ENCODE measurements around the gene DCTN1.
A peak's percentile ranks its signal among the peaks of the same experiment; 100 is the strongest.
"Not testable (repeated sequence)": the region's sequence is repeated elsewhere in the genome, so short reads cannot be mapped to it uniquely, and the experiment has no call there.

DCTN1 gene

DNA sequence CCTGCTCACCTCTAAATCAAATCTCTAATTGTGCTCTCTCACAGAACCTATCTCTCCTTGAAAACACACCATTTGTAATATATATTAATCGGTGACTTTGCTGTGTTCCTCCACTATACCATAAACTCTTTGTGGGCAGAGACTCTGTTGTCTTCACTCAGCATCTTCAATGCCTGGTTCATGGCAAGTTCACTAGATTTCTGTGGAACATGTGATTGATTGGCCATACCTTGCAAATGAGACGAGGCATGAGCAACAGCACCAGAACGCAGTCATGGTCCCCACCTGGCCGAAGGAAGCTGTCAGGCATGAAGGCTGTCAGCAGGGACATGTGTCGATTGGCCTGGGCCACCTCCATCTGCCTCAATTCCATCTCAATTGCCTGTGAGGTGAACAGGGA, 11.6 kb downstream of the DCTN1 start:
- DNase-seq: no peak

DNA sequence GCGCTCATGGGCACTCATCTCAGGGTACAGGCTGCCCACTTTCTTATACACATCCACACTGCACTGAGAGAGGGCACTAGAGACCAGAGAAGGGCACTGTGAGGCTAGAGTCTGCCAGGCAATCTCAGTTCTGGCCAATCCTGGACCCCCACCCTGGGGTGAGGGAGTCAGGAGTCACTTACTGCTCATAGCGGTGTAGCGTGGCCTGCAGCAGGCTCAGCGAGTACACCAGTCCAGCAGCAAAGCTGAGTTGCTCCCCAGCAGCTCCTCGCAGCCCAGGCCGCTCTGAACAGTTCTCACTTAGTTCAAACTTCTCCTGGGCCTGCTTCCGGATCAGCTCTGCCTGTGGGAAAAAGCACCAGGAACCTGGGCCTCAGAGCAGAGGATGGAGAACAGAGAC, 12.3 kb downstream of the DCTN1 start:
- no peak for DNase-seq

DNA sequence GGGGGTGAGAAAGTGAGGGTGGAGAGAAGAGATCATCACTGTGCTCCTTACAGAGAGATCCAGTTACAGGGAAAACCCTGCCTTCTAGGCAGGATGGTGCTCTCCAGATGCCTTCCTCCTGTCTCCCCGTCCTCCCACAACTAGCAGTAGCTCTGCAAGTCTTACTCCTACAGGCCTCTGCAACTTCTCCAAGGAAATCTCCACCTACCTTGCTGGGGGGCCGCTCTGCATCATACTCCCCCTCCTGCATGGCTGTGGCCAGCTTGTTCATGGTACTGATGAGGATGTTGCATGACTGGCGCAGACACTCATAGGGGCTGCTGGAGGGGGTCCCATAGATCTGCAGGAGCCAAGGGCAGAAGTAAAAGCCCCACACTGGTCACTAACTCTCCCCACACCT, 14.1 kb downstream of the DCTN1 start:
- no peak for DNase-seq

DNA sequence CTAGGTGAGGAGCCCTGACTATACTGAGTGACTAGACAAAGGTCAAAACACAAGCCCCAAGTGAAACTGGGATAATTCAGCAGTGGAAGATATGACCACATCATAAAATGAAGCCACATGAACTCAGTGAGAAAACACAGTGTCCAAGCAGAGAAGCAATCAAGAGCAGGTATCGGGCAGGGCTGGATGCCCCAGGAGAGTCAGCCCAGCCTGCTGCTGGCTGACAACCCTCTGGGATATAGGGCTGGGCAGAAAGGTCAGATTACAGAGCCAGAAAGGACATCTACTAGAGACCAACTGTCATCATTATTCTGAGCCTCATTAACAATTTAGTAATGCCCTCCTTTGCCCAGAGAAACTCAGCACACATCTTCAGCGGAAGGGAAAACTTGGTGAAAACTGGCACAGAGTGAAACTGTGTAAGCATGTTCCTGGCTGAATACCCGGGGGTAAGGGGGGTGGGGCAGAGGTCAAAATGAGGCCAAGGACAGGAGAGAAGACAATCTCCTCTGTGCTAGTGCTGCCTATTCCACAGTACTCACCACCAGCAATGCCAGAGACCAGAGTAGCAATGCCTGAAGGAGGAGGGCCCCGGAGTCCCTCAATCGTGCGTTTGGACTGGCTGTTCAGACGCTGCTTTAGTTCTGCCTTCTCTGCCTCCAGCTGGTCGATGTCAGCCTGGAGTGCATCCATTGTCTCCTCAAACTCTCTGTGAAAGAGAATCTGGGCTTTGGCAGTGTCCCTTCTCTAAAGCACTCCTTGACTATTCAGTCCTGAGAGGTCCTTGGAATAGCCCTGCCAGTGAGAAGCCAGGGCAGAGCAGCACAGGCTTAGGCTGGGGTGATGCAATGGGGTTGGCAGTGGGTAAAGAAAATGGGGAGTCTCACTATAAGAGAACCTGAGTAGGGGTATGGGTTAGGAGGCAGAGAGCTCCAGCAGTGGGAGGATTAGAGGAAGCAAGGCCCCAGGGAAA, 15.3 kb downstream of the DCTN1 start:
- no peak for DNase-seq

DNA sequence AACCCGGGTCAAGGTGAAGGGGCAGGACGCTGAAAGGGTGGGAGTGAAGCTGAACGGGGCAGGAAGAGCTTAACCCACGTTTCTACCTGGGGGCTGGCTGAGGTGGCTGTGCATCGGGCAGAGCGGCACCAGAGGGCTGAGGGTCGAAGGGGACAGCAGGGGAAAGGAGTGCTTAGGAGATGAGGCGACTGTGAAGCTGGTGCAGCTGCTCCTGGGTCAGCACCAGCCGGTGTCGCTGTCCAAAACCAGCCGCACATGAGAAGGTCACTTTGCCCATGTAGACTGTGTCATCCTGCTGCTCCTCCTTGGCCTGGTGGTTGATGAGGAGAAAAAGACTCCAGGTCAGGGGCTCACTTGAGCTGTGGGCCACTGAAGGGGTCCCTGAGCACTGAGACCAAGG, 18.8 kb downstream of the DCTN1 start:
- no peak for DNase-seq

DNA sequence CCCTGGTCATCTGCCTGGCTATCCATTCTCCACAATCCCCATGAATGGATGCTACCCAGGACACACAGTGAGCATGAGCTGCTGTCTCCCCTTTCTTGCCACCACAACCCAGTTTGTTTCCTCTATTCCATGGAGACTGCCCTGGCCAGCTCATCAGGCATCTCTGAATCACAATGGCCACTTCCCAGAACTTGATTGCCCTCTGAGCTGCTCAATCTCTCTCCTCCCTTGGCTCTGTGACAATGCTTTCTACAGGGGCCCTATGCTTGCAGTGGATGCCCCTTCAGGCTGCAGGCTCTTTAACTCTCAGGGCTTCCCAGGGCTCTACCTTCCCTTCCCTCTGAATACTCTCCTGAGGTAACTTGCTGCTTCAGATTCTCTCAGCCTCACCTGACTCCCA, 22.5 kb downstream of the DCTN1 start:
- no peak for DNase-seq

DNA sequence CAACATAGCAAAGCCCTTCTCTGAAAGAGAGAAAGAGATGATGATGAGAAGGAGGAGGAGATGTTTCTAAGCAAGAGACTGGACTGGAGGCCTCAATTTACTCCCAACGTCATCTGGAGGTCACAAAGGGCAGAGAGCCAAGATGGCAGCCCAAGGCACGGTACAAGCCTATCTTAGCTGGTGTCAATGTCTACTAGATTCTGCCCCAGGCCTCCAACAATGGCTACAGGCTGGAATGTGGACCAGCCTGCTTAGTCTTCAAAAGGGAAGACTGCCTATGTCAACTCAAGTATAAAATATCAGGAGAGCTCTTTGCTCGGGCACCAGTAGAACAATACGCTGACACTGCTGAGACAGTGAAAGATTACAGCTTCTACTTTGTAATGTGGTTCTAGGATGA, 30.2 kb downstream of the DCTN1 start:
- DNase-seq: no peak

DNA sequence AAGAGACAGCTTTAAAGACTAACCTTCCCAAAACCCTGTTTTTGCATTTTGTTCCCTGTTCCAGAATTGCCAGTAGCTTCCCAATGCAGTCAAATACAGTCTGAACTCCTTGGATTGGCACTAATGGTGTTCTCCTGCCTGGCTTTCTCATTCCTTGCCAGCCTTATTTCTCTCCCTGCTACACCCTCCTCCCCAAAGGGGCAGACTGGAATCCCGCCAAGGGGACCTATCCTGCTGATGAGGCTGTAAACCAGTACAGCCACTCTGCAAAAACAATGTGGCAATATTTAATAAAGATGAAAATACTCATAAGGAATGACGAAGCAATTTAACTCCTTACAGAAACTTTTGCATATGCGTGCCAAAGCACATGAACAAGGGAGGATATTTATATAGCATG, 32.4 kb downstream of the DCTN1 start:
- DNase-seq: no peak

DNA sequence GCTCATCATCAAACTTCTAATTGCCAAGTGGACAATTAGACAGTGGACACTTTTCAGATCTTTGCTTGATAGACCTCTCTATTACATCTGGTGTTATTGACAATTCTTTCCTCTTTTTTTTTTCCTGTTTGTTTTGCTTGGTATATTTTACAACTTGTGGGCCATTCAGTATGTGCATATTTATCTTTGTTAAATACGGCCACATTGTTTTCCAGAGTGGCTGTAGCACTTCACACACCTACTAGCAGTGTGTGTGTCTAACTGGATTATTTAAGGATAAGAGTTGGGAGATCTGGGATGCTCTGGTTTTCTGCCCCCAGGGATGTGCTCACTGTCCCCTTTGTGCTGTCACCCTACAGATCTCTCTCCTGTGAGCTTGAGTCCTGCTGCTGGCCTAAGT, 32.8 kb downstream of the DCTN1 start:
- DNase-seq: no peak

DNA sequence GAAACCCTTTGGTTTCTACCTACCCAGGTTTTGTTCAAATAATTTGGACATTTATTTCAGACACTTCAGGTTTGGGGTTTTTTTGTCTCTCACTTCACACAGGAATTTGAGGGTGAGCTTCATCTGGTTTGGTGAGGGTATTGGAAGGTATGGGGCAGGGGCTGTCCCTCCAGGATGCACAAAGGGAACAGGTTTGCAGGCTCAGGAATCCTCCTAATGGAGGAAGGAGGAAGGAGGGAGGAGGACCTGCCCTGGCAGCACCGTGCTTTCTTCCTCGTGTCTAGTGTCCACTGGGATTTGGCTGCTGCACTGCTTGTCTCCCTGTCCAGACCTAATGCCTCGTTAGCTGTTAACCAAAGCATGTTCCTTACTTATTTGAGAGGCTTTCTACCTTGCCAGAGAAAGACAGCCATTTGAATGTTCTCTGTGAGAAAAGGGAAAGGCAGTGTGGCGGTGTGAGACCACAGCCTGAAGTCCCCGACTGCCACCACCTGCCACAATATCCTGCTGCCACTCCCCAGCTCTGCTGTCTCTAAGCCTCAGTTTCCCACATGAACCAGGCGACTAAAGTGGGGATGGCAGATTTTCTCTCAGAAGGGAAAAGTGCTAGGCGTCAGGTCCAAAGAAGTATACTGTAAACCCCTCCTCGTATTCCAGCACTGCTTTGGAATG, 34.7 kb downstream of the DCTN1 start:
- DNase-seq: no peak

DNA sequence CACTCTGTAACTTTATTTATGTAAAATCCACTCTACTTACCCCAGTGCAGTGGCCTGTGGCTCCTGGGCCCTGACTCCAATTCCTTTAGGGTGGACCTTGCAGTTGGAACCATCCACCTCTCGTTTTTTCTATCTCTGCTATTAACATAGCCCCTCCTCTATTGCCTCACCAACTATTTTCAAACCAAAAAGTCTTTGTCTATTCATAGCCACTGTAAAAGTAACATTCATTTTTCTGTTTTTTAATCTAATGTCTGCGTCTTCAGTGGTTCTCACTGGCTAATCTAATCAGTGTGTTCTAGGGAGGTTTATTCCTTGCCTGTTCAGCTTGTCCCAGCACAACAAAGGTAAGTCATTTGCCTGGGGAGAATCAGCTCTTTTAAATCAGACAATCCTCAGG, 36.8 kb downstream of the DCTN1 start, which contains the start of gene SLC4A5:
SLC4A5 (minus strand) TSS at position 101 of the 400 bp plus-strand sequence. CDS start 28,393 bp downstream, outside the sequence.
- DNase-seq: no peak

DNA sequence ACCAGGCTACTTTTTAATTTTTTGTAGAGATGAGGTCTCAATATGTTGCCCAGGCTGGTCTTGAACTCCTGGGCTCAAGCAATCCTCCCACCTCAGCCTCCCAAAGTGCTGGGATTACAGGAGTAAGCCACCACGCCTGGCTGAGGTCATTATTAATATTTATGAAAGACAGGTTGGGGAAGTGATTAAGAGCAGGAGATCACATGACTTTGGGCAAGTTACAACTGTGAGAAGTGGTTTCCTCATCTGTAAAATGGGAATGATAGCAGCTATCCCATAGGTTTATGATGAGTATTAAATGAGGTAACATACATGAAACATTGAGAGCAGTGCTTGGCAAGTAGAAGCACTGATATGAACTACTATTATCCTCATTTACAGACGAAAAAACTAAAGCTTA, 43.9 kb downstream of the DCTN1 start:
- DNase-seq: not testable (repeated sequence)

DNA sequence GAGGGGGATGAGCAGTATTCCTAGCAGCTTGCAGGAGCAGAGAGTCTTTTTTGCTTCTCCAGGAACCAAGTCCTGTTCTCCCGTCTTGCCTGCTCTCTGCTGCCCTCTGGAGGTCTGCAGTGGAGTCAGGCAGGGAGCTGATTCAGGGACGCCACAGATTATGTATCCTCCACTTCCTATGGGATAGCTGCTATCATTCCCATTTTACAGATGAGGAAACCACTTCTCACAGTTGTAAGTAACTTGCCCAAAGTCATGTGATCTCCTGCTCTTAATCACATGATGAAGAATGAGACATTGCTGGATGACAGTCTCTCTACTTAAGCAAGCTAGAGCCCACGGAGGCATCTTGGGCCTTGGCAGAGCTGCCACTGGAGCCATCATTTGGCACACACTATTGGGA, 45.2 kb downstream of the DCTN1 start:
- DNase-seq: peak; percentile 2

DNA sequence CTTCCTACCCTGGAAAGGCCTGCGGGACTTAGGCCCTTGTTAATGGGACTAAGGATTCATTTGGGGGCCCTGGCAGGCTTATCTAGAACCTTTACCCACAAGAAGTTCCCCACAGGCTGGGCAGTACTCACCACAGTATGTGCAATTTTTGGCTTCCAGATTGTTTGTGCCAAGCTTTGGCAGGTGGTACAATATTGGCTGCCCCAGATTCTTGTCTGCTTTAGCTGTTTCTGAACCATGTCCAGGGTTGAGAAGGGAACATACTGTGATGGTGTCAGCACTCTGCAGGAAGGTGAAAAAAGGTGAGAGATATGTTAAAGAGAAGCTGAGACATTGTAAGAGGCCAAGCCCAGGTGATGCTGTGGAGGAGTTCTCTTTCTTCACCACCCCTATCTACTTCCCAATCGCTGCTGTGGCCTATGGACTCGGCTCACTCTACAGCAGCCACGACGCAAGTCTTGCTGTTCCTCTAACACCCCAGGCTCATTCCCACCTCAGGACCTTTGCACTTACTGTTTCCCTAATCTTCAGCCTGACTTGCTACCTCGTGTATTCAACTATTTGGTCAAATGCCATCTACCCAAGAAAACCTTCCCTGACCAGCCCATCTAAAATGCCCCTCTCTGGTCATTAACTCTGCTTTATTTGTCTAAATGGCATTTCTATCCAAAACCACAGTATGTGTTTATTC, 46.1 kb downstream of the DCTN1 start:
- DNase-seq: no peak

DNA sequence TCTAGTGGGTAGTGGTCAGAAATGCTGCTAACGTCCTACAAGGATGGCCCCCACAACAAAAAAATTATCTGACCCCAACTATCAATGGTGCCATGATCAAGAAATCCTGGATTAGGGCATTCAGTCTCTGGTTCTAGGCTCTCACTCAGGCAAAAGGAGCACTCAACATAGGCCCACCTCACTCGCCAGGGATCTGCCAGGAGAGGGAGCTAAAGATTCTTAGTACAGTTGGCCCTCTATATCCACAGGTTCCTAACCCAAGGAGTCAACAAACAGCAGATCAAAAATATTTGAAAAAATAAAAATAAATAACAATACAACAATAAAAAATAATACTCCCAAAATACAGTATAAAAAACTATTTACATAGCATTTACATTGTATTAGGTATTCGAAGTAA, 46.9 kb downstream of the DCTN1 start:
- DNase-seq: no peak

DNA sequence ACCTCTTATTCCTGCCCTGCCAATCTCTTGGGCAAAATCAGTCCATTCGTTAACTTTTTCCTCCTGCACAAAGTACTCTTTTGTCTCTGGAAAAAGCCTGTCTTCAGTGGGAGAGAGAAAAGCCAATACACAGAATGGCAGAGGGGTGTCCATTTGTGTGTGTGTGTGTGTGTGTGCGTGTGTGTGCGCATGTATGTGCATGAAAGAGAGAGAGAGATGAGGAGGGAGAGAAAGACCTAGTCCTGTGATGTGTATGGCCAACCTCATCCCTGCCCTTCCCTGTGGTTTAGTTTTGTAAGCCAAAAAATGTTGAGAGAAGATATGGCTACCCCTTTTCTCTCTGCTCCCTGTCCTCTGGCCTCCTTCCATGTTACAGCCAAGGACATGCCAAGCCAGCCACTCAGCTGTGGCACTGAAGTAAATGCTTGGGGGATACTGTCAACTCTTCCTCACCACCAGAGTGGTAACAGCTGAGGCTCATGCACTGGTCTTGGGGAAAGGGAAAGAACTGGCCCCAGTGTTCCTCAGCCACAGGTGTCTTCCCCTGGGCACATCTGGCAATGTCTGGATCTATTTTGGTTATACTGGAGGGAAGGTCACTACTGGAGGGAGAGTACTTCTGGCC, 47.4 kb downstream of the DCTN1 start:
- no peak for DNase-seq

DNA sequence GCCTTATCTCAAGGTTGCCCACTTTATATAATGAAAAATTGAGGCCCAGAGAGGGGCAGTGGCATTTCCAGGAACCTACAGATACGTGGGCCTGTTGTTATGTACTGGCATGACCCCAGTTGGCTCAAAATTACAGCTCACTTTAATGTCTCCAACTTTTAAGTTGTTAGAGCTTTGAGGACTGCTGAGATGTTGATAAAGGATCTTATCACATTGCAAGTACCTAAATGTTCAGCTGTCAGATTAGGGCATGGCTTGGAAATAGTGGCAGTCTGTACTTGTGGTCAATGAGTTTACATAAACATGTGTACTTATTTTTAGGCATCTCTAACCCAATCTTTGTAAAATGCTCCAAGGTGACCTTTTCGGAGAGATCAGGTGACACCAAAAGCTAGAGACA, 51.5 kb downstream of the DCTN1 start:
- DNase-seq: no peak

DNA sequence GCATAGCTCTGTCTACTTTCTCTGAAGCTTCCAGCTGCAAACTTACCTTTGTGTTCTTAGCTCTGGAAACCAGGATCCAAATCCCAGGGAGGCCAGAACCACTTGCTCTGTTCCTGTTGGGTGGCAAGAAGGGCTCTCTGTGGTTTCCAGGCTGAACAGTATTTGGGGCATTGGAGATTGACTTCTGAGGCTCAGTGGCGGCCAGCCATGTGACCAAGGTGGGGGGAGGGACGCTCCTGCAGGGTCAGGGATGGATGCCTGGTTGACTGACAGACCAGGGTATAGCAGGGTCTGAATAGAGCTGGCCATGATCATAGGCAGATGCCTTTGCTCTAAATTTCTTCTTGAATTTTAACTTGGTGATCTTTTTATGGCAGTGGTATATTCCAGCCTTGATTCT, 52.0 kb downstream of the DCTN1 start:
- no peak for DNase-seq

DNA sequence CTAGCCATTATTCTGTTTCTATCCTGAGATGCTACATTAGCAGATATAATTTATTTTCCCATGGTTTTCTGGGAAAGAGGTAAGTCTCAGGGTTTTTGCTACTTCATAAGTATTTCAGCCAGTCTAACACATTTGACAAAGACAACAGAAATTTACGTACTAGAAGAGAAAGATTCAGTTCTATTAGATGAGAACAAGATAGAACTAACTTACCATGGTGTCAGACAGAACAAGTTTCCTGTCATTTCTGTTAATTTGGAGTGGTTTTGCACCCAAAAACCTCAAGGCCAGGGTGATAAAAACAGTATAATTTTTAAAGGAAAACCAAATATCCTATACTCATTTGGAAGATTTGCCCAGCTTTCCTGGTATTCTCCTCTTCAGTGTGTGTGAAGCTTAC, 52.5 kb downstream of the DCTN1 start:
- no peak for DNase-seq

DNA sequence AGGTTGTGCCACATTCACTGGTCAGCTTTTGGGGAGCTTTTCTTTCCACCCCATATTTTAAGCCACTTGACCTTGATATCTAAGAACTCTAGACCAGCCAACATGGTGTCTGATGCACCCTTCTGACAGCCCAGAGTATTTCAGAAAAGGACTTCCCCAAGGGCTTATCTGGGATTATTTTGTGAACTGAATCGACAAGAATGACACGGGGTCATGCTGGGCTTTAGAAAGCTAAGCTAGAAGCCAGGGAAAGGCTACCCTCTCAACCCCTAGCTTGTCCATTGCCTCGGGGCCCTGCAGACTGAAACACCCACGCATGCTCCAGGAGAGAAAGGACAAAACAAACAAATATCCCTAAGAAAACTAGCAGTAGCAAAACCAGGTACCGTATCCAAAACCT, 52.9 kb downstream of the DCTN1 start:
- DNase-seq: no peak

DNA sequence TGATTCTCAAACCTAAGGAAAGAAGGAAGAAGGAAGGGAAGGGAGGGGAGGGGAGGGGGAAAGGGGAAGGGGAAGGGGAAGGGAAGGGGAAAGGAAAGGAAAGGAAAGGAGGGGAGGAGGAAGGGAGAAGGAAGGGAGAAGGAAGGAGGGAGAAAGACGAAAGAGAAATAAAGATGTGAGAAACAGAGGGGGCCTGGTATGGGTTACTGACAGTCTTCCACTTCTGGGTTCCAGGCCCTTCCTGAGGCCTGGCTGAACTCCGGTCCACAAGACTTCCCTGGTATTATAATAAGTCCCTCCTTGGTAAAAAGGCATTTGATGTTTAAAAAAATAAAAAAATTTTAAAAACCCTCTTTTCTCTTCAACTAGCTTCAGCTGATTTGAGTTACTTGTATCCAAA, 54.3 kb downstream of the DCTN1 start:
- no peak for DNase-seq

DNA sequence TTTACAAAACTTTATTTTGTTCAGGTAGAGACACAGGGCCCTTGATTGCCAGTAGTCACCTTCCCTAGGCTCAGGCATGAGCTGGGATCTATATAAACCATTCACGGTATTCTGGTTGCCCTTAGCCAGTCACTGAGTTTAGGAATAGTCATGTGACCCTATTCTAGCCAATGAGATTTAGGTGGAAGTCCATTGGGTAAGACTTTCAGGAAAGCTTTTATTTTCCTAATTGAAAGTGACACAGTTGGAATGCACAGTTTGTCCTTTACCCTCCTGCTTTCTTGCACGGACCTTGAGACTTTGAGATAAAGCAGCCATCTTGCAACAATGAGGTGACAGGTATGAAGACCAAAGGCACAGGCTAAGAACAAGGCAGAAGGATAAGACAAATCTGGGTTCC, 58.4 kb downstream of the DCTN1 start:
- no peak for DNase-seq

DNA sequence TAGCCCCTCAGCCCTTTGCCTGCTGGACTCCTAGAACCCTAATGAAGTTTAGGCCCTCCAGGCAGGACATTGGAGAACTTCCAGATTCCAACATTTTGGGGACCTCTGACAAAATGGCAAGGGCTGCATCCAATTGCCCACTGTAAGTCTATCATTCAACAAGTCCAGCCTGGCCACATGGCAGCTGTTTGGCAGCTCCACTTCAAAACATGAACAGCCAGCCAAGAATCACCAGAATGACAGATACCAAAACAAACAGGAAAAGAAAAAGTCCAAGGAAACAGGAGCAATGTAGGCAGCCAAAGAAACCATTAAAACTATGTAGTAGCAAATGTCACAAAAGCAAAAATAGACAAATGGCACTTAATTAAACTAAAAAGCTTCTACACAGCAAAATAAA, 62.4 kb downstream of the DCTN1 start:
- no peak for DNase-seq
